NB4 (cell line): Measurements from ENCODE around the gene EXOSC6.

Experiments
- DNase-seq: peaks from one replicate; pipeline ENCODE4 v3.0.0; 2010; ENCODE audit warnings: low read depth
- H3K4me3 ChIP-seq: one replicate; pipeline ENCODE4 v1.5.1; 2011; ENCODE audit warnings: mild to moderate bottlenecking, low read depth, low read length, moderate library complexity
- CTCF ChIP-seq: IDR thresholded peaks from one replicate; pipeline ENCODE4 v1.5.1; 2012; ENCODE audit warnings: low read depth, low read length
- MAX ChIP-seq: IDR thresholded peaks from 2 replicates; pipeline ENCODE4 v1.6.1; 2011; ENCODE audit warnings: low read depth, low read length
- MYC ChIP-seq: IDR thresholded peaks from 2 replicates; pipeline ENCODE4 v1.6.1; 2011; ENCODE audit warnings: low read depth, low read length
- POLR2A ChIP-seq: IDR thresholded peaks from 2 replicates; pipeline ENCODE4 v1.6.1; 2011; ENCODE audit warnings: mild to moderate bottlenecking; ENCODE audit not compliant: insufficient read length; ENCODE audit errors: extremely low read depth

Gene EXOSC6

GRCh38 chr16:70255574-70255973 is 3.8 kb upstream of the EXOSC6 start:
- H3K4me3 ChIP-seq, result no peak overlapping the region
- no peak for TF ChIP-seq MAX
- no peak for TF ChIP-seq MYC
- no peak for TF ChIP-seq CTCF
- no peak for TF ChIP-seq POLR2A
- no peak for DNase-seq

- TF ChIP-seq CTCF (no peak), MYC (no peak), POLR2A (no peak), MAX (no peak)
- DNase-seq, result no peak
- H3K4me3 ChIP-seq, result no peak overlapping the region
These were observed 3.2 kb upstream of the EXOSC6 start for GRCh38 chr16:70254965-70255286.

- no peak overlapping the region for H3K4me3 ChIP-seq
- TF ChIP-seq MYC (no peak), CTCF (no peak), MAX (no peak), POLR2A (no peak)
- no peak for DNase-seq
These were observed 2.6 kb upstream of the EXOSC6 start for GRCh38 chr16:70254180-70254964.

GRCh38 chr16:70253291-70254106 is 1.8 kb upstream of the EXOSC6 start:
- TF ChIP-seq MAX, result no peak
- TF ChIP-seq CTCF, result peak; percentile 78
- no peak for TF ChIP-seq POLR2A
- no peak for TF ChIP-seq MYC

GRCh38 chr16:70252355-70252988 is 732 bp upstream of the EXOSC6 start:
- H3K4me3 ChIP-seq, result peak overlapping the region; percentile 36
- TF ChIP-seq MAX (no peak), POLR2A (no peak), MYC (no peak), CTCF (peak; percentile 50)
- peak; percentile 56 for DNase-seq

More at GRCh38 chr16:70253291-70254106, 1.8 kb upstream of the EXOSC6 start:
- peak; percentile 63 for DNase-seq
- no peak overlapping the region for H3K4me3 ChIP-seq
